Measurements from ENCODE around the gene PIP5KL1.

GRCh38 chr9:127875306-127875966 lies 55.1 kb downstream of the PIP5KL1 start:
- TF ChIP-seq CTCF (IDR thresholded peaks at IDR 0.05) (no peak), POLR2A (IDR thresholded peaks at IDR 0.05) (no peak), EP300 (IDR thresholded peaks at IDR 0.05) (no peak)

Data from ovary (tissue), 3 donors.